ENCODE results near the gene USH1G. TPM values are rescaled to one million over a fixed set of nuclear protein-coding genes. Genes with fewer than 3 reads are reported as not detected.

The USH1G gene
- total RNA-seq, 1 donor = not detected

DNA sequence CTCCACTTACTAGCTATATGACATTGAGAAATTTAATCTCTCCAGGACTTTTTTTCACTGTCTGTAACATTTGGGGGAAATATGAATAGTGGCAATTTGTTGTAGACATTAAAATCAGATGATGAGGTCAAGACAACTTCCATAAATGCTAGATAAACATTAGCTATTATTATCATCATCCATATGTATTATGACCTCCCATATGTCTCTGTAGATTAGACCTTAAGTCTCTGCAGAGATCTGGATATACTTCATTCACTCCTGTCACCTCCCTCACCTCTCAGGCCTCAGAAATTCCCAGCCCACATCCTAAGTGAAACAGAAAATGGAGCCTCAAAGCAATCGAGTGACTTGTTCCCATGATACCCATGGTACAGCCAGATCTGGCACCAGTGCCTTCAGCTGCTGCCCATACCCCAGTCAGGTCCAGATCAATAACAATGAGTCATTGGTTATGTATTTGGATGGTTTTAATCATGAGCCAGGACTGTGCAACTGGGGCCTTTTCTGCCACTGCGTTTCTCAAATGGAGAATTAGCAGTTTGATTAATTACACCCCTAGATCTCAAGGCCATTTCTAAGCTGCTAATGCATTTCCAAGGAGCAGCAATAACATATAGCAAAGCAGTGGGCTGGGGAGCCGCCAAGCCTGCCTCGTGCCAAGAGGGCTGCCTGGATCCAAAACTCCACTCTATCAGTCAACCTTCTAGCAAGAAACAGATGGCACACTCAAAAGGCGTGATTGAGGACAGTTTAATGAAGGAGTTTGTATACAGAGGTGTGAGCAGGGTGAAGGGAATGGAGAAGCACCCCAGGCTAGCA is 47.7 kb downstream of the USH1G start:
- no peak overlapping the region for H3K4me2 ChIP-seq (ENCODE audit: insufficient read depth, low read length)
- H3K27me3 ChIP-seq (ENCODE audit: insufficient read depth, low read length) = peaks cover 11% of the 10 kb centered on the region
- H3K79me2 ChIP-seq (ENCODE audit: insufficient read depth, low read length) = peaks cover 12% of the 10 kb centered on the region
- no peaks in the 10 kb centered on the region for H3K36me3 ChIP-seq (ENCODE audit: insufficient read depth, low read length)
- TF ChIP-seq, protein P1, sequence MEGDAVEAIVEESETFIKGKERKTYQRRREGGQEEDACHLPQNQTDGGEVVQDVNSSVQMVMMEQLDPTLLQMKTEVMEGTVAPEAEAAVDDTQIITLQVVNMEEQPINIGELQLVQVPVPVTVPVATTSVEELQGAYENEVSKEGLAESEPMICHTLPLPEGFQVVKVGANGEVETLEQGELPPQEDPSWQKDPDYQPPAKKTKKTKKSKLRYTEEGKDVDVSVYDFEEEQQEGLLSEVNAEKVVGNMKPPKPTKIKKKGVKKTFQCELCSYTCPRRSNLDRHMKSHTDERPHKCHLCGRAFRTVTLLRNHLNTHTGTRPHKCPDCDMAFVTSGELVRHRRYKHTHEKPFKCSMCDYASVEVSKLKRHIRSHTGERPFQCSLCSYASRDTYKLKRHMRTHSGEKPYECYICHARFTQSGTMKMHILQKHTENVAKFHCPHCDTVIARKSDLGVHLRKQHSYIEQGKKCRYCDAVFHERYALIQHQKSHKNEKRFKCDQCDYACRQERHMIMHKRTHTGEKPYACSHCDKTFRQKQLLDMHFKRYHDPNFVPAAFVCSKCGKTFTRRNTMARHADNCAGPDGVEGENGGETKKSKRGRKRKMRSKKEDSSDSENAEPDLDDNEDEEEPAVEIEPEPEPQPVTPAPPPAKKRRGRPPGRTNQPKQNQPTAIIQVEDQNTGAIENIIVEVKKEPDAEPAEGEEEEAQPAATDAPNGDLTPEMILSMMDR (IDR thresholded peaks at IDR 0.05; ENCODE audit: extremely low read depth, low read depth, low read length) = no peak
- H4K20me1 ChIP-seq (ENCODE audit: insufficient read depth, low read length) = no peaks in the 10 kb centered on the region
- peaks cover 26% of the 10 kb centered on the region for H3K4me1 ChIP-seq (ENCODE audit: insufficient read depth, low read length)
- H2AFZ ChIP-seq (ENCODE audit: low read length) = peak overlapping the region; percentile 14
- H3K4me3 ChIP-seq (ENCODE audit: insufficient read depth, low read length) = no peak overlapping the region
- no peak for DNase-seq (ENCODE audit: insufficient read length, low spot score, missing footprints)
- H3K9me3 ChIP-seq (ENCODE audit: low read depth, low read length) = no peaks in the 10 kb centered on the region
- H3K27ac ChIP-seq (ENCODE audit: low read depth, low read length) = no peak overlapping the region

GRCh38 chr17:74874615-74875037 is 48.4 kb downstream of the USH1G start:
- no peak overlapping the region for H3K4me3 ChIP-seq (ENCODE audit: insufficient read depth, low read length)

GRCh38 chr17:74873874-74874614 is 49.0 kb downstream of the USH1G start:
- no peak for DNase-seq (ENCODE audit: insufficient read length, low spot score, missing footprints)
- H3K27ac ChIP-seq (ENCODE audit: low read depth, low read length) = peak overlapping the region; percentile 80

More at GRCh38 chr17:74874615-74875037, 48.4 kb downstream of the USH1G start:
- Histone ChIP-seq H2AFZ (ENCODE audit: low read length) (no peak overlapping the region), H3K27ac (ENCODE audit: low read depth, low read length) (no peak overlapping the region), H3K9me3 (ENCODE audit: low read depth, low read length) (no peaks in the 10 kb centered on the region), H3K4me1 (ENCODE audit: insufficient read depth, low read length) (peaks cover 26% of the 10 kb centered on the region), H3K79me2 (ENCODE audit: insufficient read depth, low read length) (peaks cover 12% of the 10 kb centered on the region), H3K36me3 (ENCODE audit: insufficient read depth, low read length) (no peaks in the 10 kb centered on the region), H4K20me1 (ENCODE audit: insufficient read depth, low read length) (peaks cover 4% of the 10 kb centered on the region), H3K4me2 (ENCODE audit: insufficient read depth, low read length) (no peak overlapping the region), H3K27me3 (ENCODE audit: insufficient read depth, low read length) (peaks cover 8% of the 10 kb centered on the region)
- no peak for DNase-seq (ENCODE audit: insufficient read length, low spot score, missing footprints)
- TF ChIP-seq, protein P1 (IDR thresholded peaks at IDR 0.05; ENCODE audit: extremely low read depth, low read depth, low read length) = no peak

More at GRCh38 chr17:74873874-74874614, 49.0 kb downstream of the USH1G start:
- peak overlapping the region; percentile 78 for H2AFZ ChIP-seq (ENCODE audit: low read length)
- H4K20me1 ChIP-seq (ENCODE audit: insufficient read depth, low read length) = peaks cover 4% of the 10 kb centered on the region
- peaks cover 26% of the 10 kb centered on the region for H3K4me1 ChIP-seq (ENCODE audit: insufficient read depth, low read length)
- peak overlapping the region; percentile 86 for H3K4me2 ChIP-seq (ENCODE audit: insufficient read depth, low read length)
- H3K79me2 ChIP-seq (ENCODE audit: insufficient read depth, low read length) = peaks cover 12% of the 10 kb centered on the region
- peak overlapping the region; percentile 75 for H3K4me3 ChIP-seq (ENCODE audit: insufficient read depth, low read length)
- TF ChIP-seq, protein P1 (IDR thresholded peaks at IDR 0.05; ENCODE audit: extremely low read depth, low read depth, low read length) = no peak
- peaks cover 8% of the 10 kb centered on the region for H3K27me3 ChIP-seq (ENCODE audit: insufficient read depth, low read length)
- no peaks in the 10 kb centered on the region for H3K36me3 ChIP-seq (ENCODE audit: insufficient read depth, low read length)
- H3K9me3 ChIP-seq (ENCODE audit: low read depth, low read length) = no peaks in the 10 kb centered on the region
